Stimulated activated CD4-positive, alpha-beta T cell treated with anti-CD3 and anti-CD28 coated beads, Interleukin-12 subunit alpha, Interleukin-12 subunit beta, amount 100 ng/mL, for 24 hours (primary cell): ENCODE results near the gene LMO7.

ENCODE experiments used
- DNase-seq, 2 experiments: peaks; one replicate each; pipeline ENCODE4 v3.0.0-alpha.2; 2020; ENCODE audit warnings: low read depth in 2 of 2

Gene LMO7

GRCh38 chr13:75801388-75801945 lies 165.3 kb downstream of the LMO7 start:
- DNase-seq, result no peak

- no peak for DNase-seq
Observed at GRCh38 chr13:75802161-75802560, 166.0 kb downstream of the LMO7 start.

GRCh38 chr13:75803164-75803611 lies 167.1 kb downstream of the LMO7 start:
- no peak for DNase-seq

- DNase-seq, result no peak
Observed at GRCh38 chr13:75804054-75804453, 167.9 kb downstream of the LMO7 start.

GRCh38 chr13:75804605-75805004 lies 168.5 kb downstream of the LMO7 start:
- no peak for DNase-seq

GRCh38 chr13:75806117-75806516 lies 170.0 kb downstream of the LMO7 start:
- no peak for DNase-seq

- DNase-seq, result no peak
Observed at GRCh38 chr13:75811361-75811760, 175.2 kb downstream of the LMO7 start.

DNA sequence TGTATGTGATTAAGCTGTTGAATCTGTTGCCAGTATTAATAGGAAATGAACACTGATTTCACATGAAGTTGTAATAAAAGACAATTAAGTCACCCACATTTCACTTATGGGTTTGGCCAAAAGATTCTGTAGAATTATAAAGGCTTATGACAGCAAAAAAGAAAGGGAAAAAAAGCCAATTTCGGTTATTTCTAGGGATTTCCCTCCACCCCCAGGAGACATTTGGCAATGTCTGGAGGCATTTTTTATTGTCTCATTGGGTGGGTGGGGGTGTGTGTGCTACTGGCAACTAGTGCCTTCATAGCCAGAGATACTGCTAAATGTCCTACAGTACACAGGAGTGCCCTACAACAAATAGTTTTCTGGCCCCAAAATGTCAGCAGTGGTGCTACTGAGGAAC lies 175.7 kb downstream of the LMO7 start:
- DNase-seq, result no peak

GRCh38 chr13:75812751-75813181 lies 176.6 kb downstream of the LMO7 start:
- DNase-seq, result no peak

DNA sequence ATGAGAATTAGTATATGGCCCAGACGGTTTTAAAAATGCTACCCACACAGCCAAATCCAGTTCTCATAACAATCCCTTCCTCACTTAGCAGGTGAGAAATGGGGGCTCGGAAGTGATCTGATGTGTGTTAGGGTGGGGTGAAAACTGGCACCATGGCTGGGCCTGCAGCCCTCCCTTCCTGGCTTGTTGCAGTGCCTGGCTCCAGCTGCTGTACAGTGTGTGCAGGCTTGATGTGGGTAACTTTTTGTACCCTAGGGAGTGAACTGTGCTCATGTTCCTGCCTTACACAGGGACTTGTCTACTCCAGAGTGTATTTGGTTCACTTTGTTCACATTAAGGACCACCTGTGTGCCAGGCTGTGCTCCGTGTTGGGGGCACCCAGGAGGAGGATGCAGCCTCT lies 177.2 kb downstream of the LMO7 start:
- DNase-seq, result no peak

DNA sequence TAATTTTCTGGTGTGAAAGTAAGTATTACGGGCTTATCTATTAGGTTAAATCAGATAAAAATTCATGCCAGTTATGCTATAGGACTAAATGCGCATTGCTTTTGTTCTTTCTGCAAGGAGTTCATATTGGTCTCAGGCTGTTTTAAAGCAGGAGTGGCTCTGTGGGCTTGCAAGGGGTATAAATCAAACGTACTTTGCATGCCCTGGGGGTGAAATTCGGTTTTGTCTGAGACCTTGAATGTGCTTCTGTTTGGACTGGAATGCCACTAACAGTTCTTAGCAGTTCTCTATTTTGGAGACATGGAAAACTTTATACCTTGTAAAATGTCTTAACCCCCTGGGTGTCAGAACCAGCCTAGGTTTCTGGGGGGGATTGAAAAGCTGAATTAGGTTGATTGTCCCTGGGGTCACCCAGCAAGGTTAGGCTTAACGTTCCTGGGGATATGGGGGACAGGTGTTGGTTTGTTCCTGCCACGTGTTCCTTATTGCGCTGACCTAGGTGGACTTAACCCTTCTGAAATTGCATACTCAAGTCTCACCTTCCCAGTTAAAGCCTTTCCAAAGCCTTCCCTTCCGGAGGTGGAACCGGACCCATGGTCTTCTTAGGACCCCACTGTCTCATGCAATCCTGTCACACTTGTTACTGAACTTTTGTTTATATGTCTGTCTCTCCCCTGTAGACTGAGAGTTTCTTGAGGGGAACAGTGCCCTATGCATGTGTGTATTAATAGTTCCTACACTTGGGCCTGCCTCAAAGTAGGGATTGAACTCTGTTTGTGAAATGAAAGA lies 182.2 kb downstream of the LMO7 start:
- DNase-seq, result no peak

DNA sequence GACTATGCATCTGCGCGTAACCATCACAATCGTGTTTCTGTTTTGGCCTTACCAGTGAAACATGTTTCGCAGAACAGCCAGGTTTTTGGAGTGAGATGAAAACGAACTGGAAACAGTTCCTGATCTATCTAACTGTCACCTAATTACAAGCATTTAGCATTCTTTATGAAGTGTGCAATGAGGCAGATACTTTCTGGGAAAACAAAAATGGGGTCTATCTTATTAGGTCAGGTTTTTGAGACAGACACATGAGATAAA lies 182.8 kb downstream of the LMO7 start:
- no peak for DNase-seq

GRCh38 chr13:75825161-75825560 lies 189.0 kb downstream of the LMO7 start:
- DNase-seq, result no peak

DNA sequence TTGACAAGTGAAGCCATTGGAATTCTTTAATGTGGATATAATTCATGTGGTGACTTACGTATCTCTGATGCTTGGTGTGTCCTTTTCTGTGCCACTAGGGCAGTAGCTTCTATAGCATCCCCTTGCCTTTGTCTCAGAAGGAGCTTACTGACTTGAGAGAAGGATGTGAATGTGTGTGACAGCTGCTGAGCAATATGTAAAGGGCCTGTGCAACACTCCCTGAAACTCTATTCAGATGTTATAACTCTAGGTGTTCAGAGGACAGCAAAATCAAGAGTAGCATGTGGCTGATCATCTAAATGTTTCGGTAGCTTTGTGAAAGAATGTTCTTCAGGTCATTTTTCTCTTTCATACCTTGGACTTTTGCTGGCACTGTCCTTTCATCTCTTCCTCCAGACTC lies 189.5 kb downstream of the LMO7 start:
- DNase-seq, result no peak

- DNase-seq, result no peak
Observed at GRCh38 chr13:75826391-75826790, 190.3 kb downstream of the LMO7 start.

DNA sequence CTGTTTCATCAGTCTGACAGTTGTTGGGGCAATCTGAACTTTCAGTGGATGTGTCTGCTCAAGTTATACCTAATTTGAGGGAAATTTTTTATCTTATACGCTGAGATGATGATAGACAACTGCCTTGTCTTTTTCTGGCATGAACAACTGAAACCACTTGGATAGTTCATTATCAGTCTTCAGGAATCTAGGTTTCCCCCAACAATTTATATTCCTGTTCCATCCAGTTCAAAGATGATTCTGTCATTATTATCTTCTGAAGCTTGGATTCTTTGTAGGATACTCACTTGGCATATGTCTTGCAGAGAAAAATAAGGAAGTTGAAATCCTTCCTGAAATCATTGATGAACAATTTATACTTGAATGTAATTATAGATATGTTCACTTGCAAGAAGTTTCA lies 193.7 kb downstream of the LMO7 start:
- no peak for DNase-seq

GRCh38 chr13:75830842-75831241 lies 194.7 kb downstream of the LMO7 start:
- no peak for DNase-seq

GRCh38 chr13:75831389-75831788 lies 195.3 kb downstream of the LMO7 start:
- DNase-seq, result no peak

GRCh38 chr13:75832812-75833211 lies 196.7 kb downstream of the LMO7 start:
- no peak for DNase-seq

DNA sequence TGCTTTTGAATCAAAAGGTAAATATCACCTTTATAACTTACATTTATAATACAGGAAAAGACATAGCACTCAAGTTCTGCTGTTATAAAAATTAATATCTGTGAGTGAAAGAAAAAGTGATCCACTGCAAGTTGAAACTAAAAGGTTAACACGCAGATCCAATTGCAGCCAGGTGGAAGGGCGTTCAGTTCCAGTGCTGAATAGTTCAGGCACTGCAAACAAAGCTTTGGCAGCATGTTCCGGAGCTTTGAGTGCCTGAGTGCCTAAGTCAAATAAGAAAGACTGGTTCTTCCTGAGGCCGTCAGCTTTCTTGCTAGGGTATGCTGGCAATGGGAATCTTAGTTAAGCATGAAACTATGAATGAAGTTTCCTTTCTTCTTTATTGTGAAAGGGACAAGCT lies 200.3 kb downstream of the LMO7 start:
- no peak for DNase-seq

GRCh38 chr13:75838366-75839005 lies 202.4 kb downstream of the LMO7 start:
- DNase-seq, result no peak

GRCh38 chr13:75839406-75839805 lies 203.3 kb downstream of the LMO7 start:
- no peak for DNase-seq

DNA sequence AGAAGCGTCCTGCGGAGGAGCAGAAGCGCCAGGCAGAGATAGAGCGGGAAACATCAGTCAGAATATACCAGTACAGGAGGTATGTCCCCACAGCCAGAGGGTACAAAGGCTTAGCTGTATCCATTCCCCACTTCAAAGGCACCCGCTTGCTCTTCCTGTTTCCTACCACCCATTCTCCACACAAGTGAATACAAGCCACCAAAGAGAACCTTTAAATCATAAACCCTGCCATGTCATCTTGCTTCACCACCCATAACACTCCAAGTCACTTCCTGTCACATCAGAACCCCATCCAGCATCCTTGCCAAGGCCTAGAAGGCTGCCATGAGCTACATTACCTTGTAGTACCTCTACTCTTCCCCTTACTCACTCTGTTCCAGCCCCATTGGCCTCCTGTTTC lies 205.8 kb downstream of the LMO7 start:
- no peak for DNase-seq
